ENCODE results near the gene RPTOR.

Gene RPTOR

GRCh38 chr17:80950466-80951120 is 406.0 kb downstream of the RPTOR start:
- no peak for TF ChIP-seq CTCF (IDR thresholded peaks at IDR 0.05; ENCODE audit: control insufficient read depth, insufficient read depth, low read depth, low read length, missing control alignments)
- no peak overlapping the region for H3K4me3 ChIP-seq (ENCODE audit: control insufficient read depth, low read depth, low read length)
- no peak for DNase-seq (ENCODE audit: low read depth)

- DNase-seq (ENCODE audit: low read depth): no peak
- no peak for TF ChIP-seq CTCF (IDR thresholded peaks at IDR 0.05; ENCODE audit: control insufficient read depth, insufficient read depth, low read depth, low read length, missing control alignments)
- H3K4me3 ChIP-seq (ENCODE audit: control insufficient read depth, low read depth, low read length): no peak overlapping the region
Observed at GRCh38 chr17:80951121-80952090, 406.8 kb downstream of the RPTOR start.

GRCh38 chr17:80952291-80952690 is 407.7 kb downstream of the RPTOR start:
- no peak overlapping the region for H3K4me3 ChIP-seq (ENCODE audit: control insufficient read depth, low read depth, low read length)
- no peak for TF ChIP-seq CTCF (IDR thresholded peaks at IDR 0.05; ENCODE audit: control insufficient read depth, insufficient read depth, low read depth, low read length, missing control alignments)
- DNase-seq (ENCODE audit: low read depth): no peak

- TF ChIP-seq CTCF (IDR thresholded peaks at IDR 0.05; ENCODE audit: control insufficient read depth, insufficient read depth, low read depth, low read length, missing control alignments): no peak
- DNase-seq (ENCODE audit: low read depth): no peak
- H3K4me3 ChIP-seq (ENCODE audit: control insufficient read depth, low read depth, low read length): no peak overlapping the region
Observed at GRCh38 chr17:80953471-80954315, 409.1 kb downstream of the RPTOR start.

GRCh38 chr17:80955078-80955477 is 410.4 kb downstream of the RPTOR start:
- no peak overlapping the region for H3K4me3 ChIP-seq (ENCODE audit: control insufficient read depth, low read depth, low read length)
- no peak for DNase-seq (ENCODE audit: low read depth)
- TF ChIP-seq CTCF (IDR thresholded peaks at IDR 0.05; ENCODE audit: control insufficient read depth, insufficient read depth, low read depth, low read length, missing control alignments): no peak

- DNase-seq (ENCODE audit: low read depth): no peak
- H3K4me3 ChIP-seq (ENCODE audit: control insufficient read depth, low read depth, low read length): no peak overlapping the region
- no peak for TF ChIP-seq CTCF (IDR thresholded peaks at IDR 0.05; ENCODE audit: control insufficient read depth, insufficient read depth, low read depth, low read length, missing control alignments)
Observed at GRCh38 chr17:80955671-80956280, 411.1 kb downstream of the RPTOR start.
